Right lobe of liver (tissue), 4 donors: ENCODE results near the gene THSD7A.

Source experiments
- POLR2A ChIP-seq: fragments of 450-650 bp; IDR thresholded peaks from one replicate; pipeline ENCODE4 v1.6.1; 2017; ENCODE audit warnings: antibody characterized with exemption, mild to moderate bottlenecking
- TF ChIP-seq, protein P1 (sequence below), 4 donors: fragments of 200-600 bp in 3 of 4; fragments of 450-650 bp in 1 of 4; IDR thresholded peaks; one replicate each; pipeline versions ENCODE4 v1.5.1 to v1.8.0; 2016 to 2022; ENCODE audit warnings: antibody characterized with exemption in 4 of 4, mild to moderate bottlenecking in 2 of 4
- donor health status: DM: no; HTN: no; CAD: no.
- donor health status: DM: no; HTN: no; CAD: no.
- donor health status: DM: no; HTN: yes; CAD: no.

DNA sequence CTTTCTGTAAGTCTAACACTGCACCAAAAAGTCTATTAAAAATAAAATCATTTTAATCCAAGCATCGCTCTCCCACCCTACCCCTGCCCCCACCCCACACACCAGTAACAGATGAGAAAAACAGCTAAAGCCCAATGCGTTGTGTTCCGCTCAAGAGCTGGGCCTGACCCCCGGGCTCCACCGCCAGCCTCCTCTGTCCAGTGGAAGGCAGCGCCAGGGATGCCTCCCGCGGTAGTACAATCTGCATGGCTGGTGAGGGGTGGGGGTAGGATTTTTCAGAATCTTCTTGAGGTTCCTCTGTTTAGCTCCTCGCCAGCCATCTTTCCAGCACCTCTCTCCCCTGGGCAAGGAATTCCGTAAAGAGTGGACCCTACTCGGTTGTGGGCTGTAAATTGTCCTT lies 12.1 kb downstream of the THSD7A start:
- TF ChIP-seq, protein P1, sequence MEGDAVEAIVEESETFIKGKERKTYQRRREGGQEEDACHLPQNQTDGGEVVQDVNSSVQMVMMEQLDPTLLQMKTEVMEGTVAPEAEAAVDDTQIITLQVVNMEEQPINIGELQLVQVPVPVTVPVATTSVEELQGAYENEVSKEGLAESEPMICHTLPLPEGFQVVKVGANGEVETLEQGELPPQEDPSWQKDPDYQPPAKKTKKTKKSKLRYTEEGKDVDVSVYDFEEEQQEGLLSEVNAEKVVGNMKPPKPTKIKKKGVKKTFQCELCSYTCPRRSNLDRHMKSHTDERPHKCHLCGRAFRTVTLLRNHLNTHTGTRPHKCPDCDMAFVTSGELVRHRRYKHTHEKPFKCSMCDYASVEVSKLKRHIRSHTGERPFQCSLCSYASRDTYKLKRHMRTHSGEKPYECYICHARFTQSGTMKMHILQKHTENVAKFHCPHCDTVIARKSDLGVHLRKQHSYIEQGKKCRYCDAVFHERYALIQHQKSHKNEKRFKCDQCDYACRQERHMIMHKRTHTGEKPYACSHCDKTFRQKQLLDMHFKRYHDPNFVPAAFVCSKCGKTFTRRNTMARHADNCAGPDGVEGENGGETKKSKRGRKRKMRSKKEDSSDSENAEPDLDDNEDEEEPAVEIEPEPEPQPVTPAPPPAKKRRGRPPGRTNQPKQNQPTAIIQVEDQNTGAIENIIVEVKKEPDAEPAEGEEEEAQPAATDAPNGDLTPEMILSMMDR (IDR thresholded peaks at IDR 0.05): no peak
- TF ChIP-seq POLR2A: no peak
